A673 (cell line): ENCODE data around the gene BRI3. TPM values are rescaled to one million over a fixed set of nuclear protein-coding genes. Genes with fewer than 3 reads are reported as not detected.

Experiments
- BruUV-seq: library from RNA; stranded (reverse); fragments of 400-500 nt; replicated peaks from 2 replicates; lab custom pipeline; 2021; lab: Mats Ljungman, UMichigan
- CTCF ChIA-PET: fragments of 300-600 bp; sonication (Branson Sonifier 250); formaldehyde crosslinking; loops from one replicate; lab custom pipeline; 2022; ENCODE audit warnings: antibody characterized with exemption; lab: Charles Lee
- POLR2A ChIA-PET: fragments of 300-600 bp; sonication (Branson Sonifier 250); formaldehyde crosslinking; loops from one replicate; lab custom pipeline; 2022; ENCODE audit warnings: antibody characterized with exemption; ENCODE audit not compliant: low non-redundant PET; lab: Charles Lee
- DNase-seq: peaks from one replicate; pipeline ENCODE4 v3.0.0-alpha.2; 2015; ENCODE audit warnings: low spot score
- H3K27ac ChIP-seq: fragments of 200-600 bp; sonication (generic); 2 replicates; pipeline ENCODE4 v1.5.1; 2016; ENCODE audit warnings: mixed run types, low read depth, mild to moderate bottlenecking, mixed read lengths, antibody characterized with exemption, low read length; ENCODE audit not compliant: poor library complexity, severe bottlenecking
- H3K27me3 ChIP-seq: fragments of 200-600 bp; sonication (generic); replicated peaks from 2 replicates; pipeline ENCODE4 v1.6.1; 2017; ENCODE audit warnings: mixed run types, low read depth, mild to moderate bottlenecking, mixed read lengths, antibody characterized with exemption, low read length; ENCODE audit not compliant: insufficient read depth, poor library complexity
- H3K36me3 ChIP-seq: fragments of 200-600 bp; sonication (generic); 2 replicates; pipeline ENCODE4 v1.6.1; 2016; ENCODE audit warnings: mixed run types, mild to moderate bottlenecking, mixed read lengths, antibody characterized with exemption, low read length; ENCODE audit not compliant: insufficient read depth, poor library complexity, severe bottlenecking
- H3K4me1 ChIP-seq: fragments of 200-600 bp; sonication (generic); 2 replicates; pipeline ENCODE4 v1.6.1; 2017; ENCODE audit warnings: mixed run types, mild to moderate bottlenecking, mixed read lengths, antibody characterized with exemption, low read length; ENCODE audit not compliant: insufficient read depth, poor library complexity, severe bottlenecking
- H3K4me3 ChIP-seq: fragments of 200-600 bp; sonication (generic); 2 replicates; pipeline ENCODE4 v1.5.1; 2016; ENCODE audit warnings: low read depth, mixed run types, mild to moderate bottlenecking, mixed read lengths, low read length; ENCODE audit not compliant: poor library complexity, severe bottlenecking
- H3K9me3 ChIP-seq: fragments of 200-600 bp; sonication (generic); 2 replicates; pipeline ENCODE4 v1.6.1; 2016; ENCODE audit warnings: mixed run types, low read depth, mild to moderate bottlenecking, mixed read lengths, antibody characterized with exemption, low read length; ENCODE audit not compliant: poor library complexity, severe bottlenecking
- EZH2 ChIP-seq: fragments of 200-600 bp; sonication (generic); IDR thresholded peaks from 2 replicates; pipeline ENCODE4 v1.6.1; 2017; ENCODE audit warnings: borderline replicate concordance, low read depth, mild to moderate bottlenecking, mixed read lengths, antibody characterized with exemption, low read length; ENCODE audit not compliant: poor library complexity, severe bottlenecking
- intact Hi-C: fragments of 100-400 bp; cut with micrococcal nuclease; formaldehyde crosslinking; loops from one replicate; pipeline ENCODE4 v1.10.0; 2022; ENCODE audit not compliant: unreplicated experiment
- total RNA-seq: library from RNA; stranded (reverse); gene quantifications from 2 replicates; pipeline ENCODE4 v1.2.3, GENCODE V29; 2021
- TF ChIP-seq, protein P1 (sequence below): fragments of 300-800, 200-600 bp; sonication (generic); conservative IDR thresholded peaks from 2 replicates; pipeline ENCODE4 v1.5.1; 2017; ENCODE audit warnings: low read depth, mild to moderate bottlenecking, antibody characterized with exemption, low read length, moderate library complexity, mixed read lengths

Gene BRI3
- total RNA-seq, 1 experiment from 2014 or later, result 85.8 TPM

DNA sequence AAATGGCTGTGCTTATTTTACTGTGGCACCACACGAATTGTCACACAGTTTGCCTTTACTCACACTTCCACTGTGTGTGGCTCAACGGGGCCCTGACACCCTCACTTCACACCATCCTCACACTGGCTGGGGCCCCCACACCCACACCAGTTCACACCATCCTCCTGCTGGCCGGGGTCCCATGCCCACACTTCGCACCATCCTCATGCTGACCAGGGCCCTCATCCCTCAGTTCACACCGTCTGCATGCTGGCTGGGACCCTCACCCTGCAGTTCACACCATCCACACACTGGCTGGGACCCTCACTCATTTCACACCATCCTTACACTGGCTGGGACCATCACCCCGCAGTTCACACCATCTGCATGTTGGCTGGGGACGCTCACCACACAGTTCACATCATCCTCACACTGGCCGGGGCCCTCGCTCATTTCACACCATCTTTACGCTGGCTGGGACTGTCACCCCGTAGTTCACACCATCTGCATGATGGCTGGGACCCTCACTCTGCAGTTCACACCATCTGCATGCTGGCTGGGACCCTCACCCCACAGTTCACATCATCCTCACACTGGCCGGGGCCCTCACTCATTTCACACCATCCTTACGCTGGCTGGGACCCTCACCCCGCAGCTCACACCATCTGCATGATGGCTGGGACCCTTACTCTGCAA is 36.0 kb downstream of the BRI3 start:
- CTCF ChIA-PET, result no interaction called here
- Histone ChIP-seq H3K9me3 (no peaks in the 10 kb centered on the region), H3K4me1 (no peaks in the 10 kb centered on the region), H3K27ac (no peak overlapping the region), H3K27me3 (peaks cover 5% of the 10 kb centered on the region), H3K36me3 (no peaks in the 10 kb centered on the region), H3K4me3 (no peak overlapping the region)
- no TSS peak for BruUV-seq
- intact Hi-C loops, result no loop called here
- POLR2A ChIA-PET, result no interaction called here
- TF ChIP-seq, protein P1, sequence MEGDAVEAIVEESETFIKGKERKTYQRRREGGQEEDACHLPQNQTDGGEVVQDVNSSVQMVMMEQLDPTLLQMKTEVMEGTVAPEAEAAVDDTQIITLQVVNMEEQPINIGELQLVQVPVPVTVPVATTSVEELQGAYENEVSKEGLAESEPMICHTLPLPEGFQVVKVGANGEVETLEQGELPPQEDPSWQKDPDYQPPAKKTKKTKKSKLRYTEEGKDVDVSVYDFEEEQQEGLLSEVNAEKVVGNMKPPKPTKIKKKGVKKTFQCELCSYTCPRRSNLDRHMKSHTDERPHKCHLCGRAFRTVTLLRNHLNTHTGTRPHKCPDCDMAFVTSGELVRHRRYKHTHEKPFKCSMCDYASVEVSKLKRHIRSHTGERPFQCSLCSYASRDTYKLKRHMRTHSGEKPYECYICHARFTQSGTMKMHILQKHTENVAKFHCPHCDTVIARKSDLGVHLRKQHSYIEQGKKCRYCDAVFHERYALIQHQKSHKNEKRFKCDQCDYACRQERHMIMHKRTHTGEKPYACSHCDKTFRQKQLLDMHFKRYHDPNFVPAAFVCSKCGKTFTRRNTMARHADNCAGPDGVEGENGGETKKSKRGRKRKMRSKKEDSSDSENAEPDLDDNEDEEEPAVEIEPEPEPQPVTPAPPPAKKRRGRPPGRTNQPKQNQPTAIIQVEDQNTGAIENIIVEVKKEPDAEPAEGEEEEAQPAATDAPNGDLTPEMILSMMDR, result no peak
- no peak for DNase-seq

GRCh38 chr7:98319176-98319575 is 37.7 kb downstream of the BRI3 start:
- H3K9me3 ChIP-seq, result no peaks in the 10 kb centered on the region
- H3K27me3 ChIP-seq, result peaks cover 18% of the 10 kb centered on the region
- intact Hi-C loops, result no loop called here
- H3K36me3 ChIP-seq, result no peaks in the 10 kb centered on the region
- ChIA-PET CTCF (no interaction called here), POLR2A (no interaction called here)
- BruUV-seq, result no TSS peak
- H3K4me1 ChIP-seq, result no peaks in the 10 kb centered on the region
- H3K4me3 ChIP-seq, result no peak overlapping the region
- no peak for DNase-seq
- TF ChIP-seq, protein P1, result no peak
- TF ChIP-seq EZH2, result no peak
- no peak overlapping the region for H3K27ac ChIP-seq

- no peaks in the 10 kb centered on the region for H3K36me3 ChIP-seq
- CTCF ChIA-PET, result no interaction called here
- no peak overlapping the region for H3K27ac ChIP-seq
- peaks cover 18% of the 10 kb centered on the region for H3K27me3 ChIP-seq
- TF ChIP-seq EZH2, result no peak
- TF ChIP-seq, protein P1, result no peak
- intact Hi-C loops, result no loop called here
- POLR2A ChIA-PET, result interaction anchor here (0.6 kb wide), 1 partner anchor 13 kb away, joined by 3 read pairs; no protein-coding TSS in a partner anchor
- H3K4me3 ChIP-seq, result no peak overlapping the region
- BruUV-seq, result no TSS peak
- no peaks in the 10 kb centered on the region for H3K9me3 ChIP-seq
- H3K4me1 ChIP-seq, result no peaks in the 10 kb centered on the region
- no peak for DNase-seq
These were observed 39.8 kb downstream of the BRI3 start for GRCh38 chr7:98321301-98321700.
